HEK293 (cell line): ENCODE data around the gene GNG3.

Experiments
- CTCF ChIA-PET: fragments of 350-600 bp; formaldehyde crosslinking; extraction: SDS; loops from one replicate; lab custom pipeline; 2021; ENCODE audit warnings: antibody characterized with exemption; lab: Yijun Ruan, JAX
- POLR2A ChIA-PET: fragments of 300-600 bp; formaldehyde crosslinking; extraction: SDS; loops from one replicate; lab custom pipeline; 2020; ENCODE audit warnings: antibody characterized with exemption, inconsistent platforms; lab: Yijun Ruan, JAX
- H3K27ac ChIP-seq: fragments of 200-500 bp; sonication (Bioruptor generic); 2 replicates; pipeline ENCODE4 v1.5.1; 2014; ENCODE audit warnings: low read depth, low read length, control low read depth, inconsistent platforms; ENCODE audit errors: extremely low read depth
- H3K36me3 ChIP-seq, 2 experiments: fragments of 200-500 bp in 1 of 2; sonication (Bioruptor generic) in 1 of 2; 1 replicate in 1 of 2; 2 replicates in 1 of 2; pipeline ENCODE4 v1.5.1; 2014 to 2017; ENCODE audit warnings: inconsistent platforms in 2 of 2, low read length in 2 of 2; ENCODE audit not compliant: control insufficient read depth in 2 of 2, insufficient read depth in 1 of 2
- H3K4me1 ChIP-seq: fragments of 200-500 bp; sonication (Bioruptor generic); 2 replicates; pipeline ENCODE4 v1.5.1; 2014; ENCODE audit warnings: mild to moderate bottlenecking, low read length, inconsistent platforms; ENCODE audit not compliant: control insufficient read depth, insufficient read depth
- H3K4me3 ChIP-seq: 2 replicates; pipeline ENCODE4 v1.5.1; 2011; ENCODE audit warnings: low read depth, mild to moderate bottlenecking, control low read depth, low read length, moderate library complexity
- H3K9me3 ChIP-seq: fragments of 200-500 bp; sonication (Bioruptor generic); 2 replicates; pipeline ENCODE4 v1.5.1; 2014; ENCODE audit warnings: low read depth, low read length, inconsistent platforms; ENCODE audit not compliant: control insufficient read depth, insufficient read depth
- GLIS2 ChIP-seq: fragments of 450-650 bp; formaldehyde crosslinking; IDR thresholded peaks from 2 replicates; pipeline ENCODE4 v1.5.1; 2016; ENCODE audit warnings: missing biosample characterization, missing genetic modification characterization
- KLF10 ChIP-seq: fragments of 450-650 bp; IDR thresholded peaks from 2 replicates; pipeline ENCODE4 v1.5.1; 2018; ENCODE audit warnings: missing biosample characterization, mild to moderate bottlenecking, missing genetic modification characterization
- OSR2 ChIP-seq: fragments of 450-650 bp; formaldehyde crosslinking; IDR thresholded peaks from 2 replicates; pipeline ENCODE4 v1.5.1; 2016; ENCODE audit warnings: missing biosample characterization, missing genetic modification characterization
- ZNF280D ChIP-seq: fragments of 450-650 bp; formaldehyde crosslinking; IDR thresholded peaks from 2 replicates; pipeline ENCODE4 v1.5.1; 2016; ENCODE audit warnings: missing biosample characterization, missing genetic modification characterization
- ZNF660 ChIP-seq: fragments of 450-650 bp; IDR thresholded peaks from 2 replicates; pipeline ENCODE4 v1.5.1; 2018; ENCODE audit warnings: missing biosample characterization, mild to moderate bottlenecking, missing genetic modification characterization
- ZNF837 ChIP-seq: fragments of 450-650 bp; formaldehyde crosslinking; IDR thresholded peaks from 2 replicates; pipeline ENCODE4 v1.5.1; 2016; ENCODE audit warnings: missing biosample characterization, missing genetic modification characterization
- ZNF843 ChIP-seq: fragments of 450-650 bp; formaldehyde crosslinking; IDR thresholded peaks from 2 replicates; pipeline ENCODE4 v1.5.1; 2016; ENCODE audit warnings: missing biosample characterization, missing genetic modification characterization
- ZSCAN4 ChIP-seq: fragments of 450-650 bp; formaldehyde crosslinking; IDR thresholded peaks from 2 replicates; pipeline ENCODE4 v1.5.1; 2017; ENCODE audit warnings: missing biosample characterization, missing genetic modification characterization
- ZXDB ChIP-seq: fragments of 450-650 bp; formaldehyde crosslinking; IDR thresholded peaks from 2 replicates; pipeline ENCODE4 v1.5.1; 2016; ENCODE audit warnings: missing biosample characterization, missing genetic modification characterization
- TF ChIP-seq, protein P1 (sequence below): fragments of 450-650 bp; formaldehyde crosslinking; IDR thresholded peaks from 2 replicates; pipeline ENCODE4 v1.5.1; 2016; ENCODE audit warnings: missing biosample characterization, missing genetic modification characterization
- TF ChIP-seq, protein P2 (sequence below): fragments of 450-650 bp; formaldehyde crosslinking; IDR thresholded peaks from 2 replicates; pipeline ENCODE4 v1.5.1; 2016; ENCODE audit warnings: missing biosample characterization, missing genetic modification characterization
- TF ChIP-seq, protein P3 (sequence below): fragments of 450-650 bp; formaldehyde crosslinking; IDR thresholded peaks from 2 replicates; pipeline ENCODE4 v1.5.1; 2017; ENCODE audit warnings: missing biosample characterization, mild to moderate bottlenecking, missing genetic modification characterization, moderate library complexity
- TF ChIP-seq, protein P4 (sequence below): sonication (generic); formaldehyde crosslinking; IDR thresholded peaks from 2 replicates; pipeline ENCODE4 v1.8.1; 2022; ENCODE audit warnings: mild to moderate bottlenecking, moderate library complexity, missing genetic modification reagents

Gene GNG3

GRCh38 chr11:62726156-62726914, 18.9 kb downstream of the GNG3 start (continued):
- TF ChIP-seq, protein P1, sequence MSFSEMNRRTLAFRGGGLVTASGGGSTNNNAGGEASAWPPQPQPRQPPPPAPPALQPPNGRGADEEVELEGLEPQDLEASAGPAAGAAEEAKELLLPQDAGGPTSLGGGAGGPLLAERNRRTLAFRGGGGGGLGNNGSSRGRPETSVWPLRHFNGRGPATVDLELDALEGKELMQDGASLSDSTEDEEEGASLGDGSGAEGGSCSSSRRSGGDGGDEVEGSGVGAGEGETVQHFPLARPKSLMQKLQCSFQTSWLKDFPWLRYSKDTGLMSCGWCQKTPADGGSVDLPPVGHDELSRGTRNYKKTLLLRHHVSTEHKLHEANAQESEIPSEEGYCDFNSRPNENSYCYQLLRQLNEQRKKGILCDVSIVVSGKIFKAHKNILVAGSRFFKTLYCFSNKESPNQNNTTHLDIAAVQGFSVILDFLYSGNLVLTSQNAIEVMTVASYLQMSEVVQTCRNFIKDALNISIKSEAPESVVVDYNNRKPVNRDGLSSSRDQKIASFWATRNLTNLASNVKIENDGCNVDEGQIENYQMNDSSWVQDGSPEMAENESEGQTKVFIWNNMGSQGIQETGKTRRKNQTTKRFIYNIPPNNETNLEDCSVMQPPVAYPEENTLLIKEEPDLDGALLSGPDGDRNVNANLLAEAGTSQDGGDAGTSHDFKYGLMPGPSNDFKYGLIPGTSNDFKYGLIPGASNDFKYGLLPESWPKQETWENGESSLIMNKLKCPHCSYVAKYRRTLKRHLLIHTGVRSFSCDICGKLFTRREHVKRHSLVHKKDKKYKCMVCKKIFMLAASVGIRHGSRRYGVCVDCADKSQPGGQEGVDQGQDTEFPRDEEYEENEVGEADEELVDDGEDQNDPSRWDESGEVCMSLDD (tag by site-specific recombination) = no peak
- no peak for TF ChIP-seq ZNF843 (tag by site-specific recombination)
- TF ChIP-seq ZXDB (tag by site-specific recombination) = peak; percentile 43; the same call in 1 of the 2 replicates

DNA sequence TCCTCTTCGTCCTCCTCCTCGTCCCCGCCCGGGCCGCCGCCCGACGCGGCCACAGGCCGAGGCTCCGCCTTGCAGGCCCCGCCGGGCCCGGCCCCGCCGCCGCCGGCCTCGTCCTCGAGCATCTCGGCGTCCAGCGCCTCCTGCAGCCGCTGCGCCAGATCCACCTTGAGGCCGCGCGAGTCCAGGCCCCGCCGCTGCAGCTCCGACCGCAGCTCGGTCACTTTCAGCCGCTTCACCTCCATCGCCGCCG, 19.4 kb downstream of the GNG3 start:
- TF ChIP-seq ZNF280D (tag by site-specific recombination) (no peak), OSR2 (tag by site-specific recombination) (no peak), ZSCAN4 (tag by site-specific recombination) (no peak), ZNF837 (no peak), ZNF660 (tag by site-specific recombination) (0 out of 2 replicates have a peak, but pooled peaks have one; percentile 43), GLIS2 (tag by site-specific recombination) (peak; percentile 42; the same call in 1 of the 2 replicates), KLF10 (tag by site-specific recombination) (no peak)
- TF ChIP-seq, protein P2, sequence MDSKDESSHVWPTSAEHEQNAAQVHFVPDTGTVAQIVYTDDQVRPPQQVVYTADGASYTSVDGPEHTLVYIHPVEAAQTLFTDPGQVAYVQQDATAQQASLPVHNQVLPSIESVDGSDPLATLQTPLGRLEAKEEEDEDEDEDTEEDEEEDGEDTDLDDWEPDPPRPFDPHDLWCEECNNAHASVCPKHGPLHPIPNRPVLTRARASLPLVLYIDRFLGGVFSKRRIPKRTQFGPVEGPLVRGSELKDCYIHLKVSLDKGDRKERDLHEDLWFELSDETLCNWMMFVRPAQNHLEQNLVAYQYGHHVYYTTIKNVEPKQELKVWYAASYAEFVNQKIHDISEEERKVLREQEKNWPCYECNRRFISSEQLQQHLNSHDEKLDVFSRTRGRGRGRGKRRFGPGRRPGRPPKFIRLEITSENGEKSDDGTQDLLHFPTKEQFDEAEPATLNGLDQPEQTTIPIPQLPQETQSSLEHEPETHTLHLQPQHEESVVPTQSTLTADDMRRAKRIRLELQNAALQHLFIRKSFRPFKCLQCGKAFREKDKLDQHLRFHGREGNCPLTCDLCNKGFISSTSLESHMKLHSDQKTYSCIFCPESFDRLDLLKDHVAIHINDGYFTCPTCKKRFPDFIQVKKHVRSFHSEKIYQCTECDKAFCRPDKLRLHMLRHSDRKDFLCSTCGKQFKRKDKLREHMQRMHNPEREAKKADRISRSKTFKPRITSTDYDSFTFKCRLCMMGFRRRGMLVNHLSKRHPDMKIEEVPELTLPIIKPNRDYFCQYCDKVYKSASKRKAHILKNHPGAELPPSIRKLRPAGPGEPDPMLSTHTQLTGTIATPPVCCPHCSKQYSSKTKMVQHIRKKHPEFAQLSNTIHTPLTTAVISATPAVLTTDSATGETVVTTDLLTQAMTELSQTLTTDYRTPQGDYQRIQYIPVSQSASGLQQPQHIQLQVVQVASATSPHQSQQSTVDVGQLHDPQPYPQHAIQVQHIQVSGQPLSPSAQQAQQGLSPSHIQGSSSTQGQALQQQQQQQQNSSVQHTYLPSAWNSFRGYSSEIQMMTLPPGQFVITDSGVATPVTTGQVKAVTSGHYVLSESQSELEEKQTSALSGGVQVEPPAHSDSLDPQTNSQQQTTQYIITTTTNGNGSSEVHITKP (tag by site-specific recombination) = no peak
- TF ChIP-seq, protein P3, sequence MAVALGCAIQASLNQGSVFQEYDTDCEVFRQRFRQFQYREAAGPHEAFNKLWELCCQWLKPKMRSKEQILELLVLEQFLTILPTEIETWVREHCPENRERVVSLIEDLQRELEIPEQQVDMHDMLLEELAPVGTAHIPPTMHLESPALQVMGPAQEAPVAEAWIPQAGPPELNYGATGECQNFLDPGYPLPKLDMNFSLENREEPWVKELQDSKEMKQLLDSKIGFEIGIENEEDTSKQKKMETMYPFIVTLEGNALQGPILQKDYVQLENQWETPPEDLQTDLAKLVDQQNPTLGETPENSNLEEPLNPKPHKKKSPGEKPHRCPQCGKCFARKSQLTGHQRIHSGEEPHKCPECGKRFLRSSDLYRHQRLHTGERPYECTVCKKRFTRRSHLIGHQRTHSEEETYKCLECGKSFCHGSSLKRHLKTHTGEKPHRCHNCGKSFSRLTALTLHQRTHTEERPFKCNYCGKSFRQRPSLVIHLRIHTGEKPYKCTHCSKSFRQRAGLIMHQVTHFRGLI (tag by site-specific recombination) = no peak
- TF ChIP-seq, protein P4, sequence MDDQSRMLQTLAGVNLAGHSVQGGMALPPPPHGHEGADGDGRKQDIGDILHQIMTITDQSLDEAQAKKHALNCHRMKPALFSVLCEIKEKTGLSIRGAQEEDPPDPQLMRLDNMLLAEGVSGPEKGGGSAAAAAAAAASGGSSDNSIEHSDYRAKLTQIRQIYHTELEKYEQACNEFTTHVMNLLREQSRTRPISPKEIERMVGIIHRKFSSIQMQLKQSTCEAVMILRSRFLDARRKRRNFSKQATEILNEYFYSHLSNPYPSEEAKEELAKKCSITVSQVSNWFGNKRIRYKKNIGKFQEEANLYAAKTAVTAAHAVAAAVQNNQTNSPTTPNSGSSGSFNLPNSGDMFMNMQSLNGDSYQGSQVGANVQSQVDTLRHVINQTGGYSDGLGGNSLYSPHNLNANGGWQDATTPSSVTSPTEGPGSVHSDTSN (CRISPR knock-in tag) = no peak
- H3K27ac ChIP-seq = peak overlapping the region; percentile 98
- ChIA-PET CTCF (interaction anchor here (0.6 to 1.0 kb wide), 3 partner anchors 27 to 159 kb away, joined by 3 to 6 read pairs (median 4); partner anchors contain the start of gene ZBTB3), POLR2A (interaction anchor here (0.6 to 10.0 kb wide), 34 partner anchors 9 to 162 kb away, joined by 3 to 137 read pairs (median 8); partner anchors contain the start of genes BSCL2, C11orf98, CSKMT and EEF1G)
- H3K9me3 ChIP-seq = no peaks in the 10 kb centered on the region
- peak overlapping the region; percentile 93 for H3K4me3 ChIP-seq
- peaks cover 12 to 54% of the 10 kb centered on the region in 2 experiments; a peak in 2 of 3 replicates for H3K36me3 ChIP-seq
- H3K4me1 ChIP-seq = peaks cover 4% of the 10 kb centered on the region; the same call in 1 of the 2 replicates
